T-helper 1 cell treated with Interleukin-12 subunit alpha and Interleukin-12 subunit beta and Interleukin-4 antibody, amounts not matched to agents 30 μg/mL and 1 μg/mL, for 36 hours (primary cell): ENCODE results near the gene APMAP.

Experiments used
- H3K27ac Mint-ChIP-seq: one replicate; pipeline ENCODE4 v1.8.0; 2021; ENCODE audit warnings: mild to moderate bottlenecking, mixed read lengths
- H3K27me3 Mint-ChIP-seq: one replicate; pipeline ENCODE4 v1.8.0; 2021; ENCODE audit warnings: low read depth, mixed read lengths
- H3K36me3 Mint-ChIP-seq: one replicate; pipeline ENCODE4 v1.8.0; 2021; ENCODE audit warnings: low read depth, mixed read lengths
- H3K4me1 Mint-ChIP-seq: one replicate; pipeline ENCODE4 v1.8.0; 2021; ENCODE audit warnings: low read depth, mixed read lengths
- H3K4me3 Mint-ChIP-seq: one replicate; pipeline ENCODE4 v1.8.0; 2021; ENCODE audit warnings: mild to moderate bottlenecking, moderate library complexity, mixed read lengths
- H3K9me3 Mint-ChIP-seq: one replicate; pipeline ENCODE4 v1.8.0; 2021; ENCODE audit warnings: mixed read lengths

The APMAP gene

DNA sequence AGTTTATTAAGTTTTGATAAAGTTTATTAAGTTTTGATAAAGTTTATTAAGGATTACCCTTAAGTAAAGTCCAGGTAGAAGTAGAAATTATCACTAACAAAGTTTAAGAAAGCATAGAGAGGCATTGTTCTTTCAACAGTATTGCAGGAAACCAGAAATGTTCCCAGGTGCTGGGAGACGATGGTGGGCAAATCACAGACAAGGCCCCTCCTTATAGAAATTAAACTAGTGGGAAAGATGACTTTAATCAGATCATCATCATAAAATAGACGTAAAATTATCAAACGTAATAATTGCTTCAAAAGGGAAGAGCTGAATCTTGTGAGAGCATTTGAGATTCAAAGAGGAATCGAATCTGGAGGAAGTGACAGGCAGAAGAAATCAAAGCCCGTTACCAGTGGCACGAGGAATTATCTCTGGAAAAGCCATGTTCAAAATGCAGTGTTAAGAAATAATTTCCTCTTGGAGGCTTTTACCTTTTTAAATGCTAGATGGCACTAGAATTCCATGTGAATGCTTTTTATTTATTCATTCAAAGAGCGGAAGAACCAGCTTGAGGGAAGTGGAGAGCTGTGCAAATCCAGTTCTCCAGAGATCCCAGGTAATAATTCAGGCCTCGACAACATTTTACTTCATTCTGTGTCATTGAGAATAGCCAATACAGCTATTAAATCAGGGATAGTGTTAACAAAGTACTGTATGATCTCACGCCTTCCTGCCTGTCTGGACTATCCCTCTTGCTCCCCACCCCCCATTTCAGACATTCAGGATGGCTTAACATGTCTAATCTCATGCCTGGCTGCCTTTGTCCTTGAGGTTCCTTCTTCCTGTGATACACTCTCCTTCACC lies 1.0 kb upstream of the APMAP start:
- Mint-ChIP-seq H3K27ac (peak overlapping the region; percentile 94), H3K27me3 (peaks cover 30% of the 10 kb centered on the region), H3K4me1 (peaks cover 38% of the 10 kb centered on the region), H3K4me3 (peak overlapping the region; percentile 95), H3K9me3 (no peaks in the 10 kb centered on the region), H3K36me3 (peaks cover 14% of the 10 kb centered on the region)

DNA sequence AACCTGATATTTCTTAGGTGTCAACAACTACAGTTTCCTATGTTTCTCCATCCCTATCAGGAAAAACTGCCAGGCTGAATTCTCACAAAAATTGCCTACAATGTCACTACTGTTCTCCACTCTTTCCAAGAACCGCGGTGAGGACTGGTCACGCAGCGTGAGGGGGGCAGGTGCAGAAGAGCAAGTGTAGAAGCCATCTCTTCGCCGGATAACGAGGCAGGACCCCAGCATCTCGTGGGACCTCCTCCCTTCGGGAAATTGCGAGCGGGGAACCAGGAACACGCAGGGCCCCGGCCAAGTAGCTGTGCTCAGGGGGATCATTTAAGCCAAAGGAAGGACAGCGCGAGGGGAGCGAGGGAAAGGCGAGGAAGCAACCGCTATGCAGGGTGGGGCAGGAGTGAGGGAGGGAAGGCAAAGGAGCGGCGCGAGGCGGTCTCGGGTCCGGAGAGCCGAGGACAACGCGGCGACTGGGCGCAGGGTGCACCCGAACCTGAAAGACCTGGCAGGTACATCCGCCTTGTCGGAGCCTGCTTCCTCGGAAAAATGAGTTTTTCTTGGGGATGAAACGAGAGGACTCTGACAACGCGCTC lies 559 bp downstream of the APMAP start:
- peaks cover 45% of the 10 kb centered on the region for H3K4me1 Mint-ChIP-seq
- H3K9me3 Mint-ChIP-seq = no peaks in the 10 kb centered on the region
- peaks cover 24% of the 10 kb centered on the region for H3K36me3 Mint-ChIP-seq
- H3K27ac Mint-ChIP-seq = peak overlapping the region; percentile 94
- H3K4me3 Mint-ChIP-seq = peak overlapping the region; percentile 95
- peaks cover 16% of the 10 kb centered on the region for H3K27me3 Mint-ChIP-seq

DNA sequence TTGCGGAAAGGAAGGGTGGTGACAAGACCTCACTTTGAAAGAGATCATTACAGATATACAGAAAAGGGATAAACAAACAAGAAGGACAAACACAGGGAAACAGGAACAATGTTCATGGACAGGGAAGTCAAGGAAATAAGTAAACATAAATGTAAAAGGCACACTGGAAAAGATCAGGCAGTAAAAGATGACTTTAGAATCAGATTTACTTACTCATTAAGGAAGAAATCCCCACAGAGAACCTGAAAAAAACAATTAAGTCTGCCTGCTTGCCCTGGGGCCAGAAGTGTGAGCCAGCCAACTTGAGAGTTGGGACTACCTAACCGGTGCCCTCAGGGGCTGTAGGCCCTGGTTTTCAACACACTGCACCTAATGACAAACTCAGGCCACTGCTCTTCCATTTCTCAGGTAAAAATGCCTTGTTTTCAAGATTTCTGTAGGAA lies 1.7 kb downstream of the APMAP start:
- H3K27ac Mint-ChIP-seq = peak overlapping the region; percentile 94

DNA sequence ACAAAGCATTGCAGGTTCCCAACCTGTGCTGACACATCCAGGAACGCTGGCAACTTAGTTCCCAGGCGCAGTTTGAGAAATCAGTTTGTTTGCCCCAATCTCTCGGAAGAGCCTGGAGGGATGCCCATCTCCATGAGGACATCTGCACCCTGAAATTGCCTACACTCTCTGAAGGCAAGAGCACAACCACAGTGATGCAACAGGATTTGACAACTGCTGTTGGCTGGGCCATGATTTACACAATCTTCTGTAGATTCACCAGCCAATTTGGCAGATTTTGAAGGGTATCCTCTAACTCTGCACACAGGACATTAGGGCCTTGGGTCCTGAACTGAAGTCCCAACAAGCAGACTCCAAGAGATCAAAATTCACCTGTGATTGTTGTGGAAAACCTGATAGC lies 3.4 kb downstream of the APMAP start:
- no peaks in the 10 kb centered on the region for H3K27me3 Mint-ChIP-seq
- peaks cover 59% of the 10 kb centered on the region for H3K4me1 Mint-ChIP-seq
- peaks cover 27% of the 10 kb centered on the region for H3K36me3 Mint-ChIP-seq
- H3K27ac Mint-ChIP-seq = no peak overlapping the region
- H3K4me3 Mint-ChIP-seq = no peak overlapping the region
- H3K9me3 Mint-ChIP-seq = no peaks in the 10 kb centered on the region

More for the DNA sequence above, 1.7 kb downstream of the APMAP start:
- Mint-ChIP-seq H3K27me3 (peaks cover 6% of the 10 kb centered on the region), H3K4me1 (peaks cover 52% of the 10 kb centered on the region), H3K9me3 (no peaks in the 10 kb centered on the region), H3K4me3 (peak overlapping the region; percentile 95), H3K36me3 (peaks cover 24% of the 10 kb centered on the region)

DNA sequence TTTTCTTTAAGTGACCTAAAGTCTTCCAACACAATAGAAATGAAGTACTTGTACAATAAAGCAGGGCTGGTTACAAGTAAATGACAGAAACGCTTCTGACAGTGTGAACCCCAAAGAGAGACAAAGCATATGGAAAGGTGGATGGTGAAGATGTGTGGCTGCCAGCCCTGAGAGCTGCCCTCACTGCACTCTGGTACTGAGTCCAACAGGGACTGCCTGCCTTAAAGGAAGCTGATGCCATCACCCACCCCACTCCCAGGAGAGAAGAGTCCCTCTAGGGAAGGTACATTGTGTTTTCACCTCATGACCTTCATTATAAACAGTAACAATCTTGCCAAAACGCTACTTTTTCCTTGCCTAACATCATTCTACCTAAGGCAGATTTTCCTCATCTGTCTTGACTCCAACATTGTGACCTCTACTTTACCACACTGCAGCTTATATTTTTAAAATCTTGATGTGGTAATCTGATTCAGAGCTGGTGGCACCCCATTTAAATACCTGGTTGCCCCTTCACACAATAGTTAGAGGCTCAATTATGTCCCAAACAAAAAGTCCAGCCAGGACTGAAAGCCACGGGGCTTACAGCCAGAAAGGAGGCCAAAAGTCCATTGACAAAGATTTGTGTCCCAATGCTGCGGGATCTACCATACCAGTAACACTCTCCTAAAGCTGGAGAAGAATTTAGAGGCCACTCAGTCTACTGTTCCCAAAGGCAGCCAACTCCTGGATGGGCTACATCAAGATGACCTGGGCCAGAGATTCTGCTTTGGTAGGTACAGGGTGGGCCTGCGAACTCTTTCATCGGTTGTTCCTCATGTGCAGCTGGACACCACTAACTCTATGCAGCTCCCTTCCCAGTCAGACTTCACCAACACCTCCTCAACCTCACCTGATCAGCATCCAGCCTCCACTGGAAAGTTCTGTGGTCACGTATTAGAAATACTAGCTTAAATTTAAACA lies 4.4 kb downstream of the APMAP start:
- Mint-ChIP-seq H3K4me1 (peaks cover 55% of the 10 kb centered on the region), H3K27ac (no peak overlapping the region), H3K27me3 (no peaks in the 10 kb centered on the region), H3K9me3 (no peaks in the 10 kb centered on the region), H3K36me3 (peaks cover 34% of the 10 kb centered on the region), H3K4me3 (no peak overlapping the region)

DNA sequence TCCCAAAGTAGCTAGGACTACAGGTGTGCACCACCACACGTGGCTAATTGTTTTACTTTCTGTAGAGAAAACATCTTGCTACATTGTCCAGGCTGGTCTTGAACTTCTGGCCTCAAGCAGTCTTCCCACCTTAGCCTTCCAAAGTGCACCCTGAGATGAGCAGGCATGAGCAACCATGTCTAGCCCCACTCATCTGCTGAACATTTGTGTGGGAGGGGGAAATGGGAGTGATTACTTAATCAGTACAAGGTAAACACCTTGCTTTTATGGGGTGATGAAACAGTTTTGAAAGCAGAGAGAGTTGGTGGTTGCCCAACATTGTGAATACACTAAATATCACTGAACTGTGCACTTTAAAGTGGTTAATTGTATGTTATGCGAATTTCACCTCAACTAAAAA lies 5.3 kb downstream of the APMAP start:
- Mint-ChIP-seq H3K4me3 (no peak overlapping the region), H3K9me3 (no peaks in the 10 kb centered on the region), H3K27ac (no peak overlapping the region), H3K4me1 (peaks cover 57% of the 10 kb centered on the region), H3K27me3 (no peaks in the 10 kb centered on the region), H3K36me3 (peaks cover 42% of the 10 kb centered on the region)

DNA sequence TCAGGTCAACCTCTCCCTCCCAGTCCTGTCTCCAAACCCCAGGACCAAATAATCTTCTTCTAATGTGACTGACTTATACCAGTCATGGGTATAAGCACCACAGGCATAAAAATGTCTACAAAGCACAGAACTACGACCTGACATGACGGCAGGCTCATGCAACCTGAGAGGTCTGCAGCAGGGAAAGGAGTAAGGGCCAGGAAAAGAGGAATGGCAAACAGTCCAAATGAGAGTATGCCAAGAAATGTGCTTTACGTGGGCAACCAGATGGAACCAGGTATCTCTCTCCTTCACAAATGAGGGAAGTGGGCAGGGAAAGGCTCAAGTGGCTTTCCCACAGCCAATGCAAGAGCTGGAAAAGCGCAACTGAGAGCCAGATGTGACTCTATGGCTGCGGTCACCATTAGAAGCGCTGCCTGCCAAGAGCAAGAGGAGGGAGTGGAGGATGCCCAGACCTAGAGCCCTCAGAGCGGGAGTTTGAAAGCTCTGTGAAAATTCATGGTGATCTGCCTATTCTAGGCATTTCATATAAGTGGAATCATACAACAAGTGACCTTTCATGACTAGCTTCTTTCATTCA lies 6.0 kb downstream of the APMAP start:
- no peak overlapping the region for H3K27ac Mint-ChIP-seq
- H3K9me3 Mint-ChIP-seq = no peaks in the 10 kb centered on the region
- peaks cover 44% of the 10 kb centered on the region for H3K36me3 Mint-ChIP-seq
- peaks cover 55% of the 10 kb centered on the region for H3K4me1 Mint-ChIP-seq
- H3K4me3 Mint-ChIP-seq = no peak overlapping the region
- H3K27me3 Mint-ChIP-seq = no peaks in the 10 kb centered on the region

DNA sequence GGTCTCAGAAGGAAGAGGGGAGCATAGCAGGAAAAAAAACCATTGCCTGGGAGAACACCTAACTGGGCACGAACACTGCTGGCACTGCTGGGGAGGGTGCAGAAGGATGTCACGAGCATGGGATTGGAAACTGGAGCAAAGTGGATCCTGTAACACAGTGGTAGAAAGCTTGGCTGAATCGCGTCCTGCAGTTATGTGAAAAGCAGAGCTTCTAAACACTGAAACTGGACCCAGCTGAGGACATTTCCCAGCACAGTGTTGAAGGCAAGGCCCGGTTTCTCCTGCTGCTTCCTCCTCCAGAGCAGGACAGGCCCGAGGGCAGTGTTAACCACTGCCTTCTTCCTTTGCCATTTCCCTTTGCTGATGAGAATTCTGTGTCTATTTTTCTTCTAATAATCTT lies 6.7 kb downstream of the APMAP start:
- Mint-ChIP-seq H3K9me3 (no peaks in the 10 kb centered on the region), H3K4me3 (no peak overlapping the region), H3K4me1 (peaks cover 56% of the 10 kb centered on the region), H3K27me3 (no peaks in the 10 kb centered on the region), H3K27ac (no peak overlapping the region), H3K36me3 (peaks cover 48% of the 10 kb centered on the region)

DNA sequence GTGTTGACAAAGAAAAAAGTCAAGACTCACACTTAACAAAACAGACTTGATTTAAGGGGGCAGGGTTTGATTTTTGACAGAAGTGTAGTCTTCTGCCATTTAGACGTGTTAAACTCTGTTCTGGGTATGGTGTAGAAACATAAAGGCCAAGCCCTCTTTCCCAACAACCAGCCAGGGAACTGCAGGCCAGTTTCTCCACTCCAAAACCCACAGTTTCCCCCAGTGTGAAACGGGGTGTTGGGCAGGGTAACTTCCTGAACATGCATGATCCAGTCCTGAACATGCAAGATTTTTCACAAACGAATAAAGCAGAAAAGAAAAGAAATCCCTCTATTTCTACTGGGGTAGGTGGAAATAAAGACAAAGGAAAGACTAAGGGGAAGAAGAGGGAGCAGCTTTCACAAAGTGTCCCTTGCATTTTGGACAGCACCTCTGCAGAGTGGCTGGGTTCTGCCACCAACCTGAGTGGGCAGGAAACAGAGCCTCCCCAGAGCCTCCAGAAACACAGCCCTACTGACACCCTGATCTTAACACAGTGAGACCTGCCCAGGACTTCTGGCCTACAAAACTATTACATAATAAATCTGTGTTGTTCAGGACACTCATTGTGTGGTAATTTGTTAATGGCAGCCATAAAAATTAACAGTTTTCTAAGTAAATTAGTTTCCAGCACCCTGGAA lies 7.5 kb downstream of the APMAP start:
- H3K27me3 Mint-ChIP-seq = no peaks in the 10 kb centered on the region
- H3K27ac Mint-ChIP-seq = no peak overlapping the region
- H3K4me1 Mint-ChIP-seq = peaks cover 52% of the 10 kb centered on the region
- peaks cover 54% of the 10 kb centered on the region for H3K36me3 Mint-ChIP-seq
- H3K4me3 Mint-ChIP-seq = no peak overlapping the region
- H3K9me3 Mint-ChIP-seq = peaks cover 2% of the 10 kb centered on the region

DNA sequence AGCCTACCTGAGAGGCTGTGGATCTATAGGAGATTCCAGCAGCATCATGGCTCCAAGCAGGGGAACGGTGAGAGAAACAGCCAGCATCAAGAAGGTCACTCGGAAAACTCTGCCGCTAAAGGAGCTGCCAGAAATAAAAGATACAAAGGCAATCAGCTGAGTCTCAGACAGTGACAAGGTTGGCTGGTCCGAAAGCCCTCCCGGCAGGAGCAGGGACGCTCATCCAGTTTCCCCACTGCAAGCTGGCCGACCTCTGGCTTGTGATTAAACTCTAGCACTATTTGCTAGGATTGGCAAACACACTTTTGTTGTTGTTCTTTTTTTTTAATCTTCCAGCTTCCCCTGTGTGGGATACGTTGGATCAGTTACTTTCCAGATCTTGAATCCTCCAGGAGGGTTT lies 8.7 kb downstream of the APMAP start:
- H3K4me1 Mint-ChIP-seq = peaks cover 54% of the 10 kb centered on the region
- H3K27ac Mint-ChIP-seq = no peak overlapping the region
- no peak overlapping the region for H3K4me3 Mint-ChIP-seq
- H3K9me3 Mint-ChIP-seq = peaks cover 5% of the 10 kb centered on the region
- H3K36me3 Mint-ChIP-seq = peaks cover 58% of the 10 kb centered on the region
- H3K27me3 Mint-ChIP-seq = no peaks in the 10 kb centered on the region

DNA sequence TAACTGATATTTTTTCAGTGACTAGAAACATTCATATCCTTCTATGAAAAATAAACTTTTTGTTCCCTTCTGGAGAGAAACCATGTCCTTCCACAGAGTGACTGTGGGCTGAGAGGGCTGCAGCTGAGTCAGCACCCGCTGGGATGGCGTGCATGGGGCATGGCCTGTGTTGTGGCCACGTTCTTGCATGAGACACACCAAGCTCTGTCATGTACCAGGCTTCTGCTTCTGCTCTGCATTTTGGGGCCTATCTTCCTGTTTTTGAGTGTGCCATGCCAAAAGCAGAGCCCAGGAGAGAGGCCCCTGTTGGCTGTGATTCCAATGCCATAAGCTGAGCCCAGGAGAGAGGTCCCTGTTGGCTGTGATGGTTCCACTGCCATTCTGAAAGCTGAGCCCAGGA lies 10.8 kb downstream of the APMAP start:
- Mint-ChIP-seq H3K27me3 (no peaks in the 10 kb centered on the region), H3K27ac (no peak overlapping the region), H3K36me3 (peaks cover 65% of the 10 kb centered on the region), H3K9me3 (peaks cover 5% of the 10 kb centered on the region), H3K4me3 (no peak overlapping the region), H3K4me1 (peaks cover 50% of the 10 kb centered on the region)

DNA sequence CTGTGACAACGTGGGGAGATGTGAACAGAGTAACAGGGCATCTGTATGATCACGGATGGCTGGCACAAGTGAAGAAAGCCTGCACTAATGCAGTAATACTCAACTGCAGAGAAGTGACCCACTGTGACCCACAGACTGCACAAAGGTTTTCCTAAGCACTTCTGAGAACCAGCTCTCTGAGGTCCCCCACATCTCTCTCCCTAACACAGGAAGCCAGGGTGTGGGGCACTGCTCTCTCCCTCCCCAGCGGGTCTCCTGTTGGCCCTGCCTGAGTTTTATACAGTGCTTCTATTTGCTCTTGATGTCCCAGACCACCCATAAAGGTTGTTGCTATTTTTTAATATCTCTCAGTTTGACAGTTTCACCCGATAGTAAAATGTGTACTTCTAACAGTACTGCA lies 11.3 kb downstream of the APMAP start:
- no peaks in the 10 kb centered on the region for H3K27me3 Mint-ChIP-seq
- H3K4me1 Mint-ChIP-seq = peaks cover 46% of the 10 kb centered on the region
- no peak overlapping the region for H3K27ac Mint-ChIP-seq
- H3K36me3 Mint-ChIP-seq = peaks cover 70% of the 10 kb centered on the region
- H3K9me3 Mint-ChIP-seq = peaks cover 10% of the 10 kb centered on the region
- no peak overlapping the region for H3K4me3 Mint-ChIP-seq

DNA sequence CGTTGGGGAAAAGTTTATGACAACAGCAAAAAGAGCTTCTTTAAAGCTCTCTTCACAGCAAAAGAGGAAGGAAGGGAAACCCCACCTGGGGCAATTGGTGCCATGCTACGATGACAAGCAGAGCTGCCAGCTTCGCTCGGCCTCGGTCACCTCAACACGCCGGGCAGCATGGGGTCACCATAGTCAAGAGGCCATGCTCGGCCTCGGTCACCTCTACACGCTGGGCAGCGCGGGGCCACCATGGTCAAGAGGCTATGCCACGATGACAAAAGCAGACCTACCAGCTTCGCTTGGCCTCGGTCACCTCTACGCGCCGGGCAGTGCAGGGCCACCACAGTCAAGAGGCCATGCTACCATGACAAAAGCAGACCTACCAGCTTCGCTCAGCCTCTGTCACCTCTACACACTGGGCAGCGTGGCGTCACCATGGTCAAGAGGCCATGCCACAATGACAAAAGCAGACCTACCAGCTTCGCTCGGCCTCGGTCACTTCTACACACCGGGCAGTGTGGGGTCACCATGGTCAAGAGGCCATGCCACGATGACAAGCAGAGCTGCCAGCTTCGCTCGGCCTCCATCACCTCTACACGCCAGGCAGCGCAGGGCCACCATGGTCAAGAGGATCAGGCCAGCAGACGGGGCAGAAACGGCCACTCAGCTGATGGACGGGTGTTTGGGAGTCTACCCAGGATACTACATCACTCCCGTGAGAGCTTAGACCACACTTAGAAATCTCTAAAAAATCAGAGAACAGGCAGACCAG lies 12.1 kb downstream of the APMAP start:
- peaks cover 42% of the 10 kb centered on the region for H3K4me1 Mint-ChIP-seq
- H3K27me3 Mint-ChIP-seq = no peaks in the 10 kb centered on the region
- no peak overlapping the region for H3K4me3 Mint-ChIP-seq
- peaks cover 18% of the 10 kb centered on the region for H3K9me3 Mint-ChIP-seq
- H3K36me3 Mint-ChIP-seq = peaks cover 76% of the 10 kb centered on the region
- H3K27ac Mint-ChIP-seq = peak overlapping the region; percentile 55
